CD4-positive, alpha-beta T cell treated with Interleukin-12 subunit alpha and Interleukin-12 subunit beta, for 1 hour (primary cell): ENCODE measurements around the gene CRTC3.
A peak's percentile ranks its signal among the peaks of the same experiment; 100 is the strongest.
"Not testable (repeated sequence)": the region's sequence is repeated elsewhere in the genome, so short reads cannot be mapped to it uniquely, and the experiment has no call there.

ENCODE experiments used
- DNase-seq: peaks from one replicate; pipeline ENCODE4 v3.0.0-alpha.2; 2020

The CRTC3 gene

DNA sequence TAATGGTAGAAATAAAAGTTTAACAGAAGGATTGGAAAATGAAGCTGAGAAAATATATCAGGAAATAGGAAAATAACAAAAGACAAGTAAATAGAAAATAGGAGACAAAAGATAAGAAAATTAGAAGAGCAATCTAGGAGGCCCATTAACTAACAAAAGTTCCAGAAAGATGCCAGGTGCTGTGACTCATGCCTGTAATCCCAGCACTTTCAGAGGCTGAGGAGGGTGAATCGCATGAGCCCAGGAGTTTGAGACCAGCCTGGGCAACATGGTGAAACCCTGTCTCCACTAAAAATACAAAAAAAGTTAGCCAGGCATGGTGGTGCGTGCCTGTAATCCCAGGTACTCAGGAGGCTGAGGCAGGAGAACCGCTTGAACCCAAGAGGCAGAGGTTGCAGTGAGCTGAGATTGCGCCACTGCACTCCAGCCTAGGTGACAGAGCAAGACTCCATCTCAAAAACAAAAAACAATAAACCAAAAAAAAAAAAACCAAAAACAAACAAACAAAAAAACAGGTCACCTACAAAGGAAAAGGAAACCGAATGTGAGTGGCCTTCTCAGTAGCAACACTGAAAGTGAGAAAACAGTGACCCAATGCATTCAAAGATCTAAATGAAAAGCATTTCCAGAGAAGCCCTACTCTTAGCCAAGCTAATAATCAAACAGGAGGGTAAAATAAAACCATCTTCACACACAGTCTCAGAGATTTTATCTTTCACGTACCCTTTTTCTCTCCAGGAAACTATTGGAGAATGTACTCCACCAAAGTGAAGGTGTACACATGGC, 5.5 kb upstream of the CRTC3 start:
- DNase-seq, result not testable (repeated sequence)

DNA sequence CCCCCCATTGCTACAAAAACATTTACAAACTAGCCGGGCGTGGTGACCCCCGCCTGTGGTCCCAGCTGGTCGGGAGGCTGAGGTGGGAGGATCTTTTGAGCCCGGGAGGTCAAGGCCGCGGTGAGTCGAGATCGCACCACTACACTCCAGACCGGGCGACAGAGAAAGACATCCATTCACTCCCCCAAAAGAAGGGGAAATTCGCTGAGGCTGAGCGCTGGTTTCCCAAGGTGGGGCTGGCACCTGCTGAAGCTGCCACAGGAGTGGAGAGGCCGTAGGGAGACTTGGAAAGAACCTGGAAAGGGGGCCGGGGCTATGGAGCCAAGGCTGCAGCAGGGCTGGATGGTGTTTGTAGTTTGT, 732 bp upstream of the CRTC3 start:
- no peak for DNase-seq

GRCh38 chr15:90530250-90531051, 728 bp downstream of the CRTC3 start:
- DNase-seq, result peak; percentile 51

- DNase-seq, result no peak
These were observed 1.4 kb downstream of the CRTC3 start for GRCh38 chr15:90531147-90531546.

- DNase-seq, result no peak
These were observed 5.5 kb downstream of the CRTC3 start for GRCh38 chr15:90535254-90535653.

GRCh38 chr15:90539789-90540188, 10.1 kb downstream of the CRTC3 start:
- DNase-seq, result peak; percentile 56

- no peak for DNase-seq
These were observed 11.0 kb downstream of the CRTC3 start for GRCh38 chr15:90540768-90541167.

DNA sequence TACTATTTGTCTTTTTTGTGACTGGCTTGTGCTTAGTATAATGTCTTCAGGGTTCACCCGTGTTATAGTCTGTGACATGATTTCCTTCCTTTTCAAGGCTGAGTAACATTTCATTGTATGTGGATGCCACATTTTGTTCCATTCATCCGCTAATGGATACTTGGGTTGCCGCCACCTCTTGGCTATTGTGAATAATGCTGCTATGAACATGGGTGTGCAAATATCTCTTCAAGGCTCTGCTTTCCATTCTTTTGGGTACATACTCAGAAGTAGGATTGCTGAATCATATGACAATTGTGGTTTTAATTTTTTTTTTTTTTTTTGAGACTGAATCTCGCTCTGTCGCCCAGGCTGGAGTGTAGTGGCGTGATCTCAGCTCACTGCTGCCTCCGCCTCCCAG, 15.4 kb downstream of the CRTC3 start:
- no peak for DNase-seq

DNA sequence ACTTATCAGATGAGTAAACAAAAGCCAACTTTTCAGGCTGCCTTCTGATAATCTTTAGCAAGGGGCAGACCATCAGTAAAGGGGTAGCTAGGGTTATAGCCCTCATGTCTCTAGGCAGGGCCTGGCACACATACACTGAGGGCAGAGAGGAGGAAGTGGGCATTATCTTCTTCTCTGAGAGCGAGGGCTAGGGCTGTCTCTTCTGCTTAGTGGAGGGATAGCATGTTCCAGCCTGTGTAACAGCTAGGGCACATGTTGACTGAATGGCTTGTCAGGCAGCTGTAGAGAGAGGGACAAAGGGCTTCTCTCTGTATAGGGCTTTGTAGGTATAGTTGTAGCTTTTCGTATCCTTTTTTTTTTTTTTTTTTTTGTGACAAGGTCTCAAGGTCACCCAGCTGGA, 17.8 kb downstream of the CRTC3 start:
- no peak for DNase-seq

GRCh38 chr15:90550919-90551318, 21.2 kb downstream of the CRTC3 start:
- DNase-seq, result no peak

DNA sequence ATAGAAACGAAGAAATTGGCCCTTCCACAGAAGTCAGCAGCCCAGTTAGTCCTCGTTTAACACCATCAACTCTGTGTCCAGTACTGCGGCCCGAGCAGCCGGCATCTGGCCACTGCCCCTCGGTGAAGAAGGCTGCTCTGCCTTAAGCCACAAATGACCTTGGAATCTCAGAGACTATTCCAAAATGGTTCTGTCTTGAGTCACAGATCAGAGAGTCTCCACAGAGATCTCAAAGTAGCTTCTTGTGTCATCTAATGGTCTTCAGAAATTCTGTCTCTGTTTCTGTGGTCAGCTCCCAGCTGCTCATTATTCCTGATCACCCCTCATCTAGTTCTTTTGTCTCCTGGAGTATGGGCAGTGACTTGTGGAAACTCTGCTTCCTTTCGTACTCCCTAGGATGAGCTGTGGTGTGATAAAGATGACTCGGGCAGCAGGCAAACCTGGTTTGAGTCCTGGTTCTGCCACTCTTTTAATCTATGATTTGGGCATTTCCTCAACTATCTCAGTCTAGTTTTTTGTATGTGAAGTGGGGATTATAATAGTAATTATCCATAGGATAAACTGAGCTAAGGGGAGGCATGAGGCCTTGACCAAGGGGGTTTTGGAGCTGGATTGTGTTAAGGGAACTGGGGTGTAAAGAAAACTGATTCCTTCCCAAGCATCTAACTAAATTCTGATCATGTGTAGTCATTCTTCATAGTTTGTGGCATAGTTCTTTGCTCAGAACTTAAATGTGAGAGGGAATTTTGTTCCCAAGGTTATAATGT, 22.6 kb downstream of the CRTC3 start:
- DNase-seq, result no peak

DNA sequence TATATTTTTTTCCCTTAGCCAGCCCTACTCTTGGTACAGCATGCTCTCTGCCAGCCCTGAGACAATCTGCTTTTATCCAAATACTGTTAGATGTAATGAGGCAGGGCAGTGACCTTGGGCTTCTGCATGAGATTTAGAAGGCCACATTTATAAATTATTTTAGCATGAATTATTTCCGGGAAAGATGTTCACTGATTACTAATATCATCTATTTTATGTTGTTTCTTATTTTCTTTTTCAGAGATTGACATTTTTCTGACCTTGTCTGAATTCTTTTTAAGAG, 23.1 kb downstream of the CRTC3 start:
- DNase-seq, result no peak

- no peak for DNase-seq
These were observed 23.6 kb downstream of the CRTC3 start for GRCh38 chr15:90553248-90553745.

DNA sequence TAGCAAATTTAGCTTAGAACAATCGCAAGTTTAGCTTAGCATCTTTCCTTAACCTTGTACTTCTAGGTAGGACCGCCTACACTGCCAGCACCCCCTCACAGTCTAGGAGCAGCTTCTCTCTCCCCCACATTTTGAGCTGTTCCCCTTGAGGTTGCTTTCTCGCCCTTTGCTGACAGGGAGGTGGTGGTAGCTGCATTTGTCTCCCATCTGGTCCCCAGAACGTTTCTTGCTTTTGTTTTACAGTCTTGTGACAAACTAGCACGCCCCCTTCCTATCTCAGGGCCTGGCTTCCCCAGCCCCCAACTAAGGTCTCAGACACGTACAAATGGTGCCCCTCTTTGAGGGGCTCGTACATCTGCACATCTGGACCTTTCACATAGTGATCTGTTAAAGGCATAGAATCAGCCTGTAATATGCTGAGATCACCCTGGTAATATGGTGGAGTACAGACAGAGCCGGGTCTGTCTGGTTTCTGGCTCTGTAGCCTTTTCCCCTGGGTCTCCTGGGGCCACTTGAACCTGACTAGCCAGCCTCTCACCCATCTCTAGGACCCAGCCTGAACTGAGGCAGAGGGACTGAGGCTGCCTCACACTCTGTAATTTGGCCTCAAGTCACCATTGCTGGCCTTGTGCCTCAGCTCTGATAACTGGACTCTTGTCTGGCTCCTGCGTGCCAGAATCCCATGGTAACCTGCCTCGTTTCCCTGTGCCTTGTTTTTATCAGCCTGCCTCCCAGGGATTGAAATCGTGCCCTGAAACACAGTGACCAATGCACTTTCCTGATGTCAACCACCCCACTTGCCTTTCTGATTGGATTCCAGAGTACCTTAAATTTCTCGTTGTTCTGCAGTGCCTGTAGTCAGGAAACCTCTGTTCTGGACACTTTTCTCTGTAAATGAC, 27.7 kb downstream of the CRTC3 start:
- DNase-seq, result no peak

- no peak for DNase-seq
These were observed 28.4 kb downstream of the CRTC3 start for GRCh38 chr15:90558171-90558573.

DNA sequence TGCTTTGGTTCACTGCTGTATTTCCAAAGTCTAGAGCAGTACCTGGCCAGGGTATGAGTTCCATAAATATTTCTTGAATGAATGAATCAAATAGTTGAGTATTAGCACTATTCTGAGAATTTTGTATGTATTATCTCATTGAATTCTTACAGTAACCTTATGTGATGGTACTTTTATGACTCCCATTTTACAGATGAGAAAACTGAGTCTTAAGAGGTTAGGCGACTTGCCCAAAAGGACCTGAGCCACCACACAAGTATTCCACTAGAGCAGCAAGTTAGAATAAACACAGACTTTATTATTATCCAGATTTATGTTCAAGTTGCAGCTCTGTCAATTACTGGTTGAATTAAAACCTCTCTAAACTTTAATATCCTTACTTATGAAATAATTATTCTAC, 29.4 kb downstream of the CRTC3 start:
- DNase-seq, result no peak

DNA sequence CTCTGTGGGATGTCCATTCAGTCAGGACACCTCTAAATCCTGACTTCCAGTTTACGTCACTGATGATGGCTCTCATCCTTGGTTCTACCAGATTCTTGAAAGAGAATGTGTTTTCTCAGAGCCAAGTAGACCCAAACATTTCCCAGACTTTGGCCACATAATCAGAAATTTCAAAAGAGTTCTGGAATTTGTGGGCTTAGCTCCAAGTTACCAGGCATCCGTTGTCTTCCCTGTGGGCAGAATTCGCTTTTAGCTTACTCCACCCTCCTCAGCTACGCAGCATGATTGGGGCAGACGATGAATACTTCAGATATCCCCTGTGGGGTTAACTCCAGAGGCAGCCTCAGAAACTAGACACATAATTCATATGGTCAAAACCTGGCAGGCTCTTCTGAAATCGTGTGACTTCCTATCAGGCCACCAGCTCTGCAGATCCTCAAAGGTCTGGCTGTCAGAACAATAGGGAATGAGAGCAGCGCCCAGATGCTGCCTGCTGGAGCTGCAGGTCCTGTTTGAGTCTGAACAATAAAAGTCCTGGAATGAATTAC, 30.6 kb downstream of the CRTC3 start:
- no peak for DNase-seq

DNA sequence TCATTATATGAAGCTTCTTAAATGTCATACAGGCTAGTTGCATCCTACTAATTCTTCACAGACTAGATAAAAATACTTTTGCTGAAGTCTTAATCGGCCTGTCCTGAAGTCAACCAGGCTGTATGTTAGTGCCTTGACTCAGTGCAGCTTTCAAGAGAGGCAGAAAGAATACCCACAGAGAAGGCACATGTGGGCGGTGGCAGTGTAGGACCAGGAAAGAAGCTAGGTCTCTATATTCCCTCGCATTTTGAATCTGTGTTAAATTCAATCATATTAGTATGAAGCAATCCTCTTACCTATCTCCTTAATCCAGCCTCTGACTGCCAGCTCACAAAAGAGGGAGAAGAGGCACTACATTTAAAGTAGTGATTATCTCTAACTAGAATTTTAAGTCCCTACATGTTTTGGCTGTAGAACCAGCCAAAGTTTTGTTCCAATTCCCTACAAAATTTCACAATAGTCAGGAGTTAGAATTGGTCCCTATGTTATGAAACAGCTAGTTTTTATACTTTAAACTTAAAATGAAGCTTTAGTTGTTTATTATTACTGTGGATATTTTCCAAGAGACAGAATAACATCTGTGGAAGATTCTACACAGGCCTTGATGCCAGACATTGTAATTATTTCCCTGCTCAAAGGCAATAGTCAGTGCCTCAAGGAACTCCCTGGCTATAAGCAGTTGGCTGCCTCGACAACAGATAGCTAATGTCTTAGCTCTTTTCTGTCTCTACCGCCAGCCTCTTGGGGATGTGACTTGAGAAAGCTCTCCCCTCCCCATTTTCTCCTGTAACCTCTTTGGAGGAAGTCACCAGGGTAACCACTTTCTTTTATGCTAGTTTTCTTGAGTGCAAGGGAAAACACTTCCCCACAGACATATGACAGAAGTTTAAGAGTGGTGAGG, 31.9 kb downstream of the CRTC3 start:
- DNase-seq, result peak; percentile 71

- no peak for DNase-seq
These were observed 32.9 kb downstream of the CRTC3 start for GRCh38 chr15:90562669-90563068.

DNA sequence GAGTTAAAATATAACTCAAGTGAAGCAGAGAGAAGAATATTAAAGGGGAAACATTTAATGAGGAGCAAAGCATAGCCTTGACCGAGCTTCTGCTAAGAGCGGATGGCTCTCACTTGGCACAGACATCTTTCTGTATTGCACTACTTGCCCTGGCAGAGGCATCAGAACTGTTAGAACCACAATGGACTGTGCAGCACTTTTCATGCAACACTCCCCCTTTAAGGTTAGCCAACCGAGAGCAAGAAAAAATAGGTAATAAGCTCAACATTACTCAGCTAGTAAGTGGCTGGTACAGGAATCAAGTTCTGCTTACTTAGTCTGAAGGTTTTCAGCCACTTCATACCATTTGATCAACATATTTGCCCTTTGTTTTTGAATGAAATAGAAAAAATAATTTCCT, 33.7 kb downstream of the CRTC3 start:
- DNase-seq, result no peak

- DNase-seq, result peak; percentile 36
These were observed 34.3 kb downstream of the CRTC3 start for GRCh38 chr15:90564051-90564450.
